SIG-M5 treated with dmso at 0.1 percent for 504 hours (cell line): ENCODE results near the gene ASTN1.
A peak's percentile ranks its signal among the peaks of the same experiment; 100 is the strongest.

Experiments
- DNase-seq: peaks from one replicate; lab custom pipeline; 2025; ENCODE audit not compliant: unreplicated experiment; lab: John Stamatoyannopoulos, UW

Gene ASTN1

DNA sequence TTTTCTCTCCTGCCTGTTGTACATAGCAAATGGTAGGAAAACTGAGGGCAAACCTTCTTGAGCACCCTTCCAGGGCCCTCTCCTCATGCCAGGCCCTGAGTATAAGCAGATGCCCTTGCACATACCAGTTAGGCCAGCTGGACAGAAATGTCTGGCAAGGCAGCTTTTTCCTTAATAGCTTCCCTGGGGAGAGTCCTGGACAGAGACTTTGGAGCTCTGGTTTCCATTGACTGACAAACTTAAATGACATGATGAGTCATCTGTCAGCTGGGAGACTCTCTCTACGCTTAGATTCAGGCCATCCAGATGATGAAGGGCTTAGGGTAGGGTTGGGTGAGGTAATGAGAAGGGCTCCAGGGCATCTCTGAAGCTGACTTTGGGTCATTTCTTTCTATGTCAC is 317.5 kb downstream of the ASTN1 start:
- no peak for DNase-seq

DNA sequence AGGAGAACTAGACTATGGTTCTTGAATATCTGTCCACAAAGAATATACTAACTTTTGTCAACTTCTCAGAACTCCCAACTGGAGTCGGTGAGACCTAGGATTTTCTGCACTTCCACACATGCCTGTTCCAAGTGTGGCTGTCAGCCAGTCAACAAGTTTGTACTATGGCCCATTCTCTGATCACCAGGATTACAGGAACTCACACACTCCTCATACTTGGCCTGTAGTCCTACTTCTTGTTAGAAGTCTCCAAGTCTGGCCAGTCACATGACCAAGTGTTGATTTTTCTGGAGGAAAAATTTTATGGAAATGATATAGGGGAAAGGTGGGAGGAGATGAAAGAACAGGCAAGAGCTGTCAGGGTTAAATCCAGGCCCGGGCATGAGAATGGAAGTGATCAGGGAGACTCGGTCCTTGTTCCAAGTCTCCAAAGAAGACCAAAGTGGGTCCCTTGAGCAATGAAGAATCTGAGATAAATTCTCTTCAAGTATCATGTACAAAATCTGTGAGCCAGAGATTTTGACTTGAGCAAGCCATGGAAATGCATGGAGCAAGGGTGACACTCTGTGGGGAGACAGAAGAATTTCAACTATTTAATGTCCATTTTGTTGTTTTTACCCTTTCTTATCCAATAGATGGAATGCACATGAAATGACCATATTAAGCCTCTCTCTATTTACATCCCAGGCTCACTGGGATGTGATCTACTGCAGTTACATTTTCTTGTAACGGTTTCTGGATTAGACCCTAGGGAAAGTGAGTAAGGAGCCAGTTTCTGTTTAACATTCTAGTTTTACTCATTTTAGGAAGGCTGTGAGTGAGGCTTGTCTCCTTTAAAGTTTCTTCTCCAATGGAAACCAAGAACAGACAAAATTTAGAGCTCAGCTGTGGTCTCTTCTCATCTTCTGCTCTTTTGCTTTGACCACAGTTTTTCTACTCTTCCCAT is 320.9 kb downstream of the ASTN1 start:
- DNase-seq, result peak; percentile 41

DNA sequence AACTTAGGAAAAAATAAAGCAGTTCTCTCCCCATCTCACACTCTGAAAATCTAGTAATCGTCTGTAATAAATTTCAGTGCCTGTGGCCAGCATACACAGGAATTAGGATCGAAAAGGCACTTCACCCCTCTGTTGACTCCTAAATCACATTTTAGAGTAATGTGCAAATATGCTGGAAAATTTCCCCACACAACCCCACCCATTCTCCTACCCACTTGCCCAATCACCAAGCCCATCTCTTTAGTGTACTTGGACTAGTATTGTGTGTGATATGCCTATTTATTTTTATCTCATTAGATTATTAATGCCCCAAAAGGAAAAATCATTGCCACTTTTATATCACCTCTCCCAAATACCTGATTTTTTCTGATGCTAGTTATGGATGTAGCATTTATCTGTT is 323.3 kb downstream of the ASTN1 start:
- DNase-seq, result no peak

DNA sequence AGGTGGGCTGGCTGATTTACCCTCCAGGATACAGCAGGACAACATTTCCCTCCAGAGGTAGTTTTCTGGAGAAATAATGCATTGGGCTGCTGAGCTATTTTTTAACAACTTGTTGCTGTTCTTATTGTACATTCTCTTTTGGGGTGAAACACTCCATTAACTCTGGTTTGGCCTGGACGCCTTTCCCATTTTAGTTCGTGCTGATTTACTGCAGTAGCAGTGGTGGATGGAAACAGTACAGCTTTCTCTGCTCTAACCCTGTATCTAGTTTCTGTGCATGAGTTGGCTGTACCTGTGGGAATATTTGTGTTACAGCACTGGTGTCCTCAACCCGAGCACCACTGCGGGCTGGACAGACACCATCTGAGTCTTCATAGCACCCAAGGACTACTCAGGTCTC is 325.3 kb downstream of the ASTN1 start:
- no peak for DNase-seq

DNA sequence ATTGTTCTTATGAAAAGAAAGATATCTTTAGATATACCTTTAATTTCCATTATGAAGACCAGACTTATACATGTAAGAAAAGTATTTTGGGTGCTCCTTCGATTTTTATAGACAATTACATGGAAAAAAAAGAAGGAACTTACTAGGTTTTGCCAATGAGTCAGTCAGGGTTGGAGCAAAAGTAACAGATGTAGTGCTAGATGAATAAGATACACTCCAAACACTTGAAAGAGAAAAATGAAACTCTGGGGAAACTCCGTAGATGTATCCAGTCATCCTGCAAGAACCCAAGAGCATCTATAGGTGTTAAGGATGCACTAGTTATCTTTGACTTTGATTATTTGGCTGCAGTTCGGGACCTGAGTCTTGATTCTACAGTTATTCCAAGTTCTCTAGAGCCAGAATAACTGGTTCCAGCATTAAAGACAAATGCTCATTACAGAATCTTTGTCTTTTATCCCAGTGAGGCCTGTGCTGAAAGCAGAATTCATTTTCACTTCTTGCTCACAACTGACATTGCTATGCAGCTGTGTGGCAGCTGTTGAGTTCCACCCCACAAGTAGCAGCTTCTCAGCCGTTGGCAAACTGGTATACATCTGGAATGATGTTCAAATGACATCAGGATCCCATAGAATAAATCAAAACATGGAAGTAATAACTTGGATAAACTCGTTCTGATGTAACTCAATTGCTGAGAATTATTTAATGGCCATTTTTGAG is 326.1 kb downstream of the ASTN1 start:
- DNase-seq, result no peak

DNA sequence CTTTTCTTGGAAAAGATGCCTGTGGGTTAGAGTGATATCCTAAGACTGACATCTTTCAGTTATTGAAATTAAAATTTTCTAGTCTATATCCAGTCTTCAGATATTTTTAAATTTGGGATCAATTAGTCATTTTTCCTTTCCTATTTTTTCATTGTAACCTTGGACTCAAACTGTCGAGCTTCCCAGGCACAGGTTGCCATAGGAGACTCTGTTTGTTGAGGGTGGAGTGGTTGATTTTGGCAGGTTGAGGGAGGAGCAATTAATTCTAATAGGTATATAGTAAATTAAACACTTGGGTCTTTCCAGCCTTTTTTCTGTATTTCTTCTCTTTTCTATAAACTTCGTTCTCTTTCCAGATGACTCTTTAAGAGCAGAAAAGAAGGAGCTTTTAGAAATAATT is 326.8 kb downstream of the ASTN1 start:
- no peak for DNase-seq

DNA sequence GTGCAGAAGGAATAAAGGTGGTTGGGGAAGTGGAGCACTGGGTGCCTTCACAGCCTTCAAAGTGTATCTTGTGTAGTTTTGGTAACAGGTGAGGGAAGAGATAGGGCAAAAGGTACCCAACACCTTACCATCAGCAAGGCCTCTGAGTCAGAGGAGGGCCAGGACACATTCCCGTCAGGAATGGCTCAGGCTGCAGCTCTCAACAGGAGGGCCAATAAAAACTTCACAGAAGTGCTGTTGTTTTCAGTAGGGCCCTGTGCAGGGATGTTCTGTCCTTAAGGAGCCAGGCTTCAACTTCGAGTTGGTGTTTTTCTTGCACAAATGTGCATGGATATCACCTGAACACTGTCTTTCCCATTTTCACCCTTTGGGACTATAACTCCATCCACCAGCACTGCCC is 333.4 kb downstream of the ASTN1 start:
- no peak for DNase-seq

DNA sequence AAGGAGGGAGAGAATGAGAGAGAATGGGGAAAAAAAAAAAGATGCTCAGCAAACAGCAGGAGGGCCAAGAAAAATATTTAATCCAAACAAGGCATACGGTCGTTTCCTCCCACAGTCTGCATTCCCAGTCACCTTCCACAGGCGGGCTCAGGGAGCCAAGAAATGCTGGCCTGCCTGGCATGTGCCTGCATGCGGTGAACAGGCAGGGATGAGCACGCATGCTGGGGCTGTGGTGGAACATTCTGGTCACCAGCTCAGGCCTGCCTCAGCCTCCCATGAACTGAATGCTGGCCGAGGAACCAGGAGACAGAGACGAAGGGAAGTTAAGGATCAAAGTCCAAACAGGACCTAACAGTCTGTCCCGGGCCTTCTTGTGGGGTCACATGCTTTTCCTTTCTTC is 335.3 kb downstream of the ASTN1 start:
- DNase-seq, result no peak

DNA sequence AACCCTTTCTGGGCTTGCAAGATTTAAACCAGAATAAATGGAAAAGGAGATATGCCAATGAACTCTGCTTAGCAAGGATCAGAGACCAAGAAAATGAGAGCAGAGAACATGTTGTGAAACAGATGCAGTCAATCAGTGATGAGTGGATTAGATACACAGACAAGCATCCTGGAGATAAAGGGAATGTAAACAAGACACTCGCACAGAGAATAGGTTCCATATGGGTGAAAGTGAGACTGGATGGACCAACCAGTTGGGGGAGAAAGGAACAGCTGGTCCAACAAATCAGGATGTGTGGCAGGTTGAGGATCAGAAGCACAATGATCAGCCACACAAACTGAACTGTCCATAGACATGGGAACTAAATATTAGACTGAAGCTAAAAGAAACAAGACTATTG is 338.2 kb downstream of the ASTN1 start:
- no peak for DNase-seq

DNA sequence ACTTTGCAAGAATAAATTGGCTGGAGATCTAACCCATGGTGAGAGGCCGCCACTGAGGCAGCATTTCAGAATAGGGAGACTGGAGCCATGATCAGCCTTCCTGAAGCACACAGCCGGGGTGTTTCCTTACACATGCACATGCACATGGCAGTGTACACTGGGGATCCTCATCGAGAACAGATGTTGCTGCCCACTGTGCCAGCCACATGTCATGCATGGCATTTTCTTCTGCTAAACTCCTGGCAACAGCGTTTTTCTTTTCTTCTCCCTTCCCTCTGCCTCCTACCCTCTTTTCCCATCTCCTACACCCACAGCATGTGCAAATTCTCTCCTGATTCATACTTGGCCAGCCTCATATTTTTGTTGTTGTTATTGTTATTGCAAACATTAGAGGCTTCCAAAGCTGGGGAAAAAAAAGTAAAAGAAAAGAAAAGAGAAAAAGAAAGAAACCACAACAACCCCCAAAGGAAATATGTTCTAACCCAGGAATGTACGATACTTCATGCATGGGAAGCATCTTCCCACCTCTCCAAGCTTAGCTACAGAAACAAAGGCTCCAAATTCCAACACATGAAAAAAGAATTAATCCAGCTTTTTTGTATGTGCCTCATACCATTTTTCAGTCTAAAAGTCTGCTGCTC is 344.0 kb downstream of the ASTN1 start:
- no peak for DNase-seq

DNA sequence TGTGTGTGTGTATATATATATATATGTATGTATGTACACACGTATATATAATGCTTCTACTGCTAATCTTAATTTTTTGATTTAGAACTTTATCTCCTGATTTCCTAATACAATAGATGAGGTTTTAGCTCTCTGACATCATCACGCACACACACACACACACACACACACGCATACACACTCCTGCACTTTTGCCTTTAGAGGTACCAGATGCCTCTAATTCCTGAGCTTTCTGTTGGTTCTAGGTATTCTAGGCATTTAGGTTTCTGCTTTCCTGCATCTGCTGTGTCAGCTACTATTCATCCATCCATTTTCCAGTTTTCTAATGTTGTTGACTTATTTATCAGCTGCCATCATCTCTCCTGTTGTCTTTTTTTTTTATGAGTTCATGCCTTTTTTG is 348.3 kb downstream of the ASTN1 start:
- no peak for DNase-seq

DNA sequence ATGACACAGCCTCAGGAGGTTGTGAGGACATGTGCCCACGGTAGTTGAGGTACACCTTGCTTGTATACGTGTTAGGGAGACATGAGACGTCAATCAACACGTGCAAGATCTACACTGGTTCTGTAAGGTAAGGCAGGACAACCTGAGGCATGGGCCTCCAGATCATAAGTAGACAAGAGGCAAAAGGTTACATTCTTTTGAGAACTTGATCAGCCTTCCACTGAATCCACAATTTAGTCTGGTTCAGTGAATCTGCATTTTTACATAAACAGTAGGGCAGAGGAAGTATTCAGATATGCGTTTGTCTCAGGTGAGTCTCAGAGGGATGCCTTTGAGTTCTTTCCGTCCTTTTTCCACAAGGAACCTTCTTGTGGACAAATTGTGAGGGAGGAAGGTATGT is 348.9 kb downstream of the ASTN1 start:
- no peak for DNase-seq

DNA sequence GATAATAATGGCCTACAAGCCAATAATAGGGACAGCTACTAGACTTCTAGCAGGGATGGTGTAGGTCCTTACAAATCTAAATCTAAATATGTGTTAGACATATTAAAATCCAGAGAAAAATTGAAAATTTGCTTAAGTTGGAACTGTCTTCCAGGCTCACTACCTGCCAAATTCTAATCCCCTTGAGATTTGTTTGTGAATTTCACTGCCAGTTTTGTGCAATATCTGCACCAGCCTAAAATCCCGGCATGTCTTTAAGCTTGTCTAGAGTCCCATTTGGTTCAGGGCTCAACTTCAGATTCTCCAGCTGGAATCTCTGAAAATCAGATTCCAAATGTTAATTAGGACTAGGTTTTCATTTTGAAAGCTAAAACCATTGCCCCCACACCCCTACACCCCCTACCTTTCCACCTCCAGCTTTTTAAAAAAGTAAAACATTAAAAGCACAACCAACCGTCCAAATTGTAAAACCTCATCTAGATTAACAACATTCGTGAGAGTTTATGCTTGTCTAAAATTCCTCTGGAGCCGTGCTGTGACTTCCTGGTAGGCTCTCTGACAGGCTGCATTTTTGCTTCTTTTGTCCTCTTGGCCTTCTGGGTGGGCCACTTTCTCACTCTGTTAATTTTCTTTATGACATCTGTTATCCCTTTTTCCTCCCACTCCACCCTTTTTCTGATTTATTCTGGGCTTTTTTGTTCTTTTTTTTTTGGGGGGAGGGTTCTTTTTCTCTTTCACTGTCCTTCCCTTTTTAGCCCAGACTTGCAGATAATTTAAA is 352.8 kb downstream of the ASTN1 start:
- no peak for DNase-seq

DNA sequence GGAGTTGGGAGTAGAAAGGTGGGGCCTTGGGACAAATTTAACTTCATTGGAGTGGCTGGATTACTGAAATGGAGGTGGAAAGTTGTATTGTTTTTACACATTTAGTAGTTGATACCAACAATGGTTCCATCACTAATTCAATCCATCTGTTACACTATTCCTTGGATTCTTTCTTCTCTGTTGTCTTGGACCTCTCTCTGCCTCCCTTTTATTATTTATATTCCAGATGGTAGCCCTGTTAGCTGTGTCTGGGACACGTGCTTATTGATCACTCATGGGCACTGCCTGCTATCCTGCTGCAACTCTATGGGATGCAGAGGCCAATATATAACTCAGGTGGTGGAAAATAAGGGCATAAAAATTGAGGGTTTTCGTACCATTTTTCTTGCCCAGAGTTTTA is 355.2 kb downstream of the ASTN1 start:
- no peak for DNase-seq
